Stimulated activated CD4-positive, alpha-beta T cell treated with anti-CD3 and anti-CD28 coated beads, Interleukin-15, amount 100 ng/mL, for 24 hours (primary cell): Measurements from ENCODE around the gene SUPT20HL2.

Source experiments
- DNase-seq: peaks from one replicate; pipeline ENCODE4 v3.0.0-alpha.2; 2020

The SUPT20HL2 gene

GRCh38 chrX:24308803-24309202 is 5.1 kb downstream of the SUPT20HL2 start:
- peak; percentile 1 for DNase-seq

GRCh38 chrX:24306440-24306839 is 7.4 kb downstream of the SUPT20HL2 start:
- no peak for DNase-seq

GRCh38 chrX:24305905-24306304 is 8.0 kb downstream of the SUPT20HL2 start:
- no peak for DNase-seq

- no peak for DNase-seq
Observed at GRCh38 chrX:24301806-24302205, 12.1 kb downstream of the SUPT20HL2 start.

DNA sequence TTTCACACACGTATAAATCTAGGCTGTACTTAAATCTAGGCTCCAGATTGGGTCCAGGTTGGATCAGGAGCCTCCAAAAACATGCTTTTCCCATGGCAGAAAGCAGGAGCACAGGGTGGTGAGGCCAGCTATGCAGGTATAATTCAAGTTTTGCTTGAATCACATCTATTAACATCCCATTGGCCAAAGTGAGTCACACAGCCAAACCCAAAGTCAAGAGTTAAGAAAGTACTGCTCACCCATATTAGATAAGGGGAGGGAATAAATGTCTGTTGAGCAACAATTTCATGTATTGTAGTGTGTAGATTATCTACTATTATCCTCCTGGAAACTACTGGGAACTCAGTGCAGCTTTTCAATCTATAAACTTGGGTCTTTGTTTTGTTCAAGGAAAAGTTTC is 12.8 kb downstream of the SUPT20HL2 start:
- DNase-seq = no peak

DNA sequence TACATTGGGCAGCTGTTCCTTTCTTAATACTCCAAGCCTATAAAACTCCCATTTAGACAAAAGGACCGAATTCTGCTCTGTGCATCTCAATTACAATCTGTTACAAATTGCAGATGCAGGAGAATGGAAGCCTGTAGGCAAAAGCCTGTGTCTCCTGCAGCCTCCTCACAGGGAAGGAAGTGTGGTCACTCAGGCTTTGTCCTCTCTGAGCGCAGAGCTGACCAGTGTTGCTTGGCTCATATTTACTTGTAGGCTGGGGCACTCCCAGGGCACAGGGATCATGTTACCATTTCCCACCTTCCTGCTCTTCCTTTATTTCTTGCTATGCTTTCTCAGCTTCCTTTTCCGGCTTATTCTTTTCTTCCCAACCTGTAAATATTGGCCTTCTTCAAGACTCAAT is 15.7 kb downstream of the SUPT20HL2 start:
- no peak for DNase-seq

DNA sequence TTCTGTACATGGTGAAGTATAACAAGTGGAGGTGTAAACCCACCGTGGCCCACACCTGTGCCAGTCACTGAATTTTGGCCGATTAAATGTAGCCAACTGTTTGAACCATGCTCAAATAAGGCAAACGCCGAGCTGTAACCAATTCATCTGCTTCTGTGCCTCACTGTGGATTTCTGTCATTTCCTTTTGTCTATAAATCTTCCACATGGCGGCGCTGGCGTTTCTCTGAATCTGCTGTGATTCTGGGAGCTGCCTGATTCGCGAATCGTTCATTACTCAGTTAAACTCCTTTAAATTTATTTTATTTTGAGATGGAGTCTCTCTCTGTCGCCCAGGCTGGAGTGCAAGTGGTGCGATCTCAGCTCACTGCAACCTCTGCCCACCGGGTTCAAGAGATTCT is 19.2 kb downstream of the SUPT20HL2 start:
- peak; percentile 56 for DNase-seq

DNA sequence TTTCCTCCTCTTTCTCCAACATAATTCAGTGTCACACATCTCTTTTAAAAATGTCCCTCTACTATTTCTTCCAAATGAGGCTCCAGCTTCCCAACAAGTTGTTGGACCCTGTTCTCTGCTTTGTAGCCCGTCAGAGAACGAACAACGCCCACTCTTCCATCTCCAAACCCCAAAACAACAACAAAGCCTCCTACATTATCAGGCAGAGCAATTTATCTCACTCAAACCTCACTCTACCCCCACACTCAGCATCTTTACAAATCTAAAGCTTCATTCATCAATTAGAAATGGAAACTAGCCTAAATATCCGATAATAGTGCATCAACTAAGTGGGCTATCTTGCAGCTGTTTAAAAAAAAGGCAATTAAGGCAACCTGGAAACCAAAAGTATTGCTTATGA is 20.5 kb downstream of the SUPT20HL2 start:
- no peak for DNase-seq

DNA sequence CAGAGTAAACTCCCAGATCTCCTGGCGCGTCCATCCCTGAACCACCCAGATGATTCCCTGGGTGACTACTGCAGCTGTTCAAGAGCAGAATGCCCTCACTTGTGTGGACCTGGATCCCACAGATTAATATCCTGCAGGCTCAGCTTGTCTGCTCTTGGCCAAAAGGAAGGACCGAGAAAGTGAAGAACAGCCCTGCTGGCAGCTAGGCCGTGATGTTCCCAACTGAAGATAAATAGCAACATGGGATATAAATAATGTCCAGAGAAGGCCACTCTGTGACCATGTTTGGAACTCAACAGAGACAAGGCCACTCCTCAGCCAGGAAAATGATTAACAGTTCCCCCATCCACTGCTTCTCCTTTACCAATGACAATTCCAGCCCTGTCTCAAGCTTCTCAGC is 21.5 kb downstream of the SUPT20HL2 start:
- DNase-seq = no peak

DNA sequence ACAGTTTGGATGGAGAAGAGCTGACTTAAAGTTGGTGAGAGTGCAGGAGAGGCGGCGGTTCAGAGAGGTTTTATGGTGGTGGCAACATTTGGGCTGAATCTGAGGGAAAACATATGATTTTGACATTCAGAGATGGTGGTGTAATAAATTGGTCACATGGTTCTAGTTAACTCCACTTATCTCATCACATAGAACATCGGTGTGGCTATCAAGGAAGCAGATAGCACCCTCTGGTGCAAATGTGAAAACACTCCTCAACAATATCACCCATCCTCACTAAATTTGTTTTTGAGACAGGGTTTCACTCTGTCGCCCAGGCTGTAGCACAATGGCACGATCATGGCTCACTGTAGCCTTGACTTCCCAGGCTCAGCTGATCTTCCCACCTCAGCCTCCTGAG is 28.8 kb downstream of the SUPT20HL2 start:
- no peak for DNase-seq

GRCh38 chrX:24283127-24283794 is 30.6 kb downstream of the SUPT20HL2 start:
- DNase-seq = no peak

DNA sequence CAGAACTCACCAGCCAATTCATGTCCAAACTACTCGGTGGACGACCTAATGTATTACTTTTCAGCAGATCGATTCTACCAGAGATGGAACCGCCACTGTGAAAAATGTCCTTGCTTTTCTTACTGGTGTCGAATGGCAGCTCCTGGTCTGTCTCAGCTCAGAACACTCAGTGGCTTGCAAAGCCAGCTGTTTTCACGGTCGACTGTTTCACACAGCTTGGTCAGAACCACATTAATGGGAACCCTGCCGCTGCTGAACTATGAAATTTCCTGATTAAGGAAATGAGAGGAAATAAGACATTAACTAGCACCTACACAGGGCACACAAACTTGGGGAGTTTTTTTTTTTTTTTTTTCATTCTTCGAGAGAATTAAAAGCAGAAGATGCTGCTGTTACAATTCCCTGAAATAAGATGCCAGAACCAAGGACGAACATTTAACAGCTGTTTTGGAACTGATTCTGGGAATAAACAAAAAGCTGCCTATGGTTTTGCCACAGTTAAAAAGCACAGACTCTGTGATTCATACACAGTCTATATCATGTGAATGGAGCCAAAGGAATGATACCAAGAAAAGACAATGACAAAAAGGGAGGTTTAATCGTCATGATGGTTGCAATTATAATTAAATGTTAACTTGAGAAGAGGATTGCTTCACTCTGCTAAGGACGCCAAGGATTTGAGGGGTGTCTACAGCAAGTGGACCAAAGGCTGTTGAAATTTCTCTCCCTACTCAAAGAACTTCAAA is 31.3 kb downstream of the SUPT20HL2 start:
- DNase-seq = no peak

DNA sequence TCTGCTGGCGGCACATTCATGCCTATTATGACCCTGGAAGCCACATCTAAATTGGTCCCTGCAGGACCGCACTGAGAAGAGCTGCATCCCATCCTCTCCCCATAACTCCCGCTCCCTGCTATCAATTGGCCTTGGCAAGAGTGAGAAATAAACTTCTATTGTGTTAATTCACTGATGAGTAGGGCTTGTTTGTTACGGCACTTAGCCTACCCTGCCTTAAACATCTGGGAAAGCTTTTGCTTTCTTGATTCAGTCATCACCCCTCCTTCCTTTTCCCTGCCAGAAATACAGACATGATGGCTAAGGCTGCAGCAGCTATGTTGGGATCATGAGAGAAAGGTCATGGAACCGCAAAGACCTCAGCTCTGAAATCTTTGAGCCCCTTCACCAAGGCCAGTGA is 36.5 kb downstream of the SUPT20HL2 start:
- no peak for DNase-seq

DNA sequence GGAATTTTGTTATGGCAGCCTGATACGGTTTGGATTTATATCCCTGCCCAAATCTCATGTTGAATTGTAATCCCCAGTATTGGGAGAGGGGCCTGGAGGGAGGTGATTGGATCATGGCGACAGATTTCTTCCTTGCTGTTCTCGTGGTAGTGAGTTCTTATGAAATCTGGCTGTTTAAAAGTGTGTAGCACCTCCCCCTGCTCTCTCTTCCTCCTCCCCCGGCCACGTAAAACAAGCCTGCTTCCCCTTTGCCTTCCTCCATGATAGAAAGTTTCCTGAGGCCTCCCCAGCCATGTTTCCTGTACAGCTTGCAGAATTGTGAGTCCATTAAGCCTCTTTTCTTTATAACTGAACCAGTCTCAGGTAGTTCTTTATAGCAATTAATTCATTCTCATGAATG is 37.9 kb downstream of the SUPT20HL2 start:
- no peak for DNase-seq

DNA sequence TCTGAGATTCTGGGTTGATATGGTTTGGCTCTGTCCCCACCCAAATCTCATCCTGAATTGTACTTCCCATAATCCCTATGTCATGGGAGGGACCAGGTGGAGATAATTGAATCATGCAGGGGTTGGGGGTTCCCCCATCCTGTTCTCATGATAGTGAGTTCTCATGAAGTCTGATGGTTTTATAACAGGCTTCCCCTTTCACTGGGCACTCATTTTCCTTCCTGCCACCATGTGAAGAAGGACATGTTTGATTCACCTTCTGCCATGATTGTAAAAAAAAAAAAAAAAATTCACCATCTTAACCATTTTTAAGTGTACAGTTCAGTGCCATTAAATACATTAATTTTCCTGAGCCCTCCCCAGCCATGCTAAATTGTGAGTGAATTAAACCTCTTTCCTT is 42.6 kb downstream of the SUPT20HL2 start:
- DNase-seq = no peak

GRCh38 chrX:24268786-24269185 is 45.1 kb downstream of the SUPT20HL2 start:
- DNase-seq = no peak

- DNase-seq = no peak
Observed at GRCh38 chrX:24266996-24267395, 46.9 kb downstream of the SUPT20HL2 start.

GRCh38 chrX:24264383-24264782 is 49.5 kb downstream of the SUPT20HL2 start:
- DNase-seq = no peak

- no peak for DNase-seq
Observed at GRCh38 chrX:24262309-24262708, 51.6 kb downstream of the SUPT20HL2 start.
